Gastroesophageal sphincter (tissue), 4 donors: ENCODE data around the gene ATP6V0C. TPM values are rescaled to one million over a fixed set of nuclear protein-coding genes. Genes with fewer than 3 reads are reported as not detected.

Experiments
- ATAC-seq: fragments of 150-250 bp; one replicate; pipeline ENCODE4 v1.9.1; 2016; ENCODE audit warnings: mild to moderate bottlenecking, moderate library complexity
- H3K27ac ChIP-seq, 4 donors: fragments of 200-600 bp; sonication (generic) in 3 of 4; 1 replicate in 3 of 4; 2 replicates in 1 of 4; pipeline ENCODE4 v1.5.1; 2016 to 2019
- H3K27me3 ChIP-seq: fragments of 200-600 bp; sonication (generic); one replicate; pipeline ENCODE4 v1.5.1; 2019
- H3K36me3 ChIP-seq, 2 donors: fragments of 200-600 bp; sonication (generic); one replicate each; pipeline ENCODE4 v1.5.1; 2019; ENCODE audit warnings: control low read depth in 1 of 2
- H3K4me1 ChIP-seq, 3 donors: fragments of 200-600 bp; sonication (generic); 1 replicate in 2 of 3; 2 replicates in 1 of 3; pipeline ENCODE4 v1.5.1; 2016 to 2019; ENCODE audit warnings: control low read depth in 2 of 3
- H3K4me3 ChIP-seq, 2 donors: fragments of 200-600 bp; sonication (generic); one replicate each; pipeline ENCODE4 v1.5.1; 2019; ENCODE audit warnings: mild to moderate bottlenecking in 1 of 2, moderate library complexity in 1 of 2
- H3K9me3 ChIP-seq, 3 donors: fragments of 200-600 bp; sonication (generic); one replicate each; pipeline ENCODE4 v1.5.1; 2017 to 2019; ENCODE audit warnings: control low read depth in 2 of 3
- CTCF ChIP-seq, 4 experiments: fragments of 200-600 bp in 2 of 4; fragments of 450-650 bp in 2 of 4; sonication (generic) in 1 of 4; IDR thresholded peaks; one replicate each; pipeline ENCODE4 v1.5.1; 2017 to 2019; ENCODE audit warnings: antibody characterized with exemption in 4 of 4, mild to moderate bottlenecking in 2 of 4, moderate library complexity in 2 of 4
- EP300 ChIP-seq: sonication (generic); formaldehyde crosslinking; IDR thresholded peaks from one replicate; pipeline ENCODE4 v1.6.1; 2017; ENCODE audit warnings: antibody characterized with exemption, mild to moderate bottlenecking
- POLR2A ChIP-seq, 2 donors: fragments of 450-650 bp; IDR thresholded peaks; one replicate each; pipeline ENCODE4 v1.6.1; 2017; ENCODE audit warnings: antibody characterized with exemption in 2 of 2, mild to moderate bottlenecking in 2 of 2, moderate library complexity in 1 of 2
- POLR2AphosphoS5 ChIP-seq: sonication (generic); formaldehyde crosslinking; IDR thresholded peaks from one replicate; pipeline ENCODE4 v1.6.1; 2017; ENCODE audit warnings: antibody characterized with exemption
- WGBS, 2 donors: methylation state at CpG; one replicate each; pipeline ENCODE4 v1.1.5; 2018; ENCODE audit warnings: low coverage in 1 of 2; 5-methylcytosine and 5-hydroxymethylcytosine counted together
- total RNA-seq, 4 donors: library from RNA; depleted of rRNA; stranded (reverse); fragments of >200 nt; gene quantifications; one replicate each; pipeline ENCODE4 v1.1.0, GENCODE V29; 2016

ATP6V0C gene
- total RNA-seq, 4 donors from 2014 or later = 37.5 to 62.2 (median 50.9) TPM

GRCh38 chr16:2484898-2485508, 28.7 kb upstream of the ATP6V0C start:
- H3K4me3 ChIP-seq = no peak overlapping the region
- H3K9me3 ChIP-seq = no peaks in the 10 kb centered on the region
- H3K36me3 ChIP-seq = peaks cover 0 to 12% of the 10 kb centered on the region in 2 donors
- 94 to 100% methylated on average over 1 to 4 of the region's 13 CpGs for WGBS, 2 donors
- peak overlapping the region in 1 of 4 donors; percentile 17 for H3K27ac ChIP-seq
- no peak for TF ChIP-seq CTCF (IDR thresholded peaks at IDR 0.05)
- TF ChIP-seq POLR2A (IDR thresholded peaks at IDR 0.05) = no peak
- TF ChIP-seq EP300 = no peak
- TF ChIP-seq POLR2AphosphoS5 = no peak
- no peak for ATAC-seq
- no peaks in the 10 kb centered on the region for H3K27me3 ChIP-seq
- peaks cover 0 to 47% (median 10%) of the 10 kb centered on the region in 3 donors for H3K4me1 ChIP-seq

GRCh38 chr16:2485811-2486507, 27.8 kb upstream of the ATP6V0C start:
- TF ChIP-seq POLR2A (IDR thresholded peaks at IDR 0.05) = no peak
- TF ChIP-seq EP300 = no peak
- TF ChIP-seq CTCF (IDR thresholded peaks at IDR 0.05) = no peak
- TF ChIP-seq POLR2AphosphoS5 = no peak
- ATAC-seq = no peak
- Histone ChIP-seq H3K4me3 (no peak overlapping the region), H3K4me1 (peaks cover 0 to 47% (median 10%) of the 10 kb centered on the region in 3 donors), H3K27me3 (no peaks in the 10 kb centered on the region), H3K27ac (no peak overlapping the region), H3K36me3 (peaks cover 0 to 21% of the 10 kb centered on the region in 2 donors), H3K9me3 (no peaks in the 10 kb centered on the region)
- no CpG with 5 or more reads among the region's 33 CpGs for WGBS, 2 donors

GRCh38 chr16:2486645-2487516, 26.9 kb upstream of the ATP6V0C start:
- H3K4me3 ChIP-seq = no peak overlapping the region
- H3K27ac ChIP-seq = no peak overlapping the region
- no peaks in the 10 kb centered on the region for H3K9me3 ChIP-seq
- H3K4me1 ChIP-seq = peaks cover 0 to 47% (median 10%) of the 10 kb centered on the region in 3 donors
- 65 to 67% methylated on average over 12 to 14 of the region's 29 CpGs for WGBS, 2 donors
- peaks cover 0 to 21% of the 10 kb centered on the region in 2 donors for H3K36me3 ChIP-seq
- no peak for ATAC-seq
- no peaks in the 10 kb centered on the region for H3K27me3 ChIP-seq
- no peak for TF ChIP-seq POLR2AphosphoS5
- TF ChIP-seq CTCF (IDR thresholded peaks at IDR 0.05) = peak in 1 of 4 experiments; percentile 10

GRCh38 chr16:2487517-2487842, 26.3 kb upstream of the ATP6V0C start:
- no peak for ATAC-seq
- WGBS, 2 donors = 75 to 81% methylated on average over 4 of the region's 8 CpGs
- peaks cover 0 to 41% (median 8%) of the 10 kb centered on the region in 3 donors for H3K4me1 ChIP-seq
- no peaks in the 10 kb centered on the region for H3K27me3 ChIP-seq
- H3K36me3 ChIP-seq = peaks cover 0 to 26% of the 10 kb centered on the region in 2 donors
- H3K9me3 ChIP-seq = no peaks in the 10 kb centered on the region
- no peak overlapping the region for H3K27ac ChIP-seq
- TF ChIP-seq POLR2A (IDR thresholded peaks at IDR 0.05) (no peak), POLR2AphosphoS5 (no peak), EP300 (no peak), CTCF (IDR thresholded peaks at IDR 0.05) (no peak)
- H3K4me3 ChIP-seq = no peak overlapping the region
